Activated CD4-positive, alpha-beta T cell treated with anti-CD3 and anti-CD28 coated beads for 24 hours (primary cell): ENCODE measurements around the gene ATP13A4.

Source experiments
- DNase-seq, 2 donors: peaks; one replicate each; pipeline ENCODE4 v3.0.0-alpha.2; 2020; ENCODE audit warnings: low read depth in 2 of 2

The ATP13A4 gene

GRCh38 chr3:193554811-193555210 is at the start of gene ATP13A4:
TSS of gene ATP13A4 (minus strand) at chr3:193554895. CDS start at chr3:193554799, 96 bp downstream.
- no peak for DNase-seq

- no peak for DNase-seq
Observed at GRCh38 chr3:193599393-193599792, 44.7 kb upstream of the ATP13A4 start.

- DNase-seq, result no peak
Observed at GRCh38 chr3:193598202-193598601, 43.5 kb upstream of the ATP13A4 start.

- DNase-seq, result no peak
Observed at GRCh38 chr3:193595939-193596487, 41.3 kb upstream of the ATP13A4 start.

- DNase-seq, result no peak
Observed at GRCh38 chr3:193594946-193595689, 40.4 kb upstream of the ATP13A4 start.

- DNase-seq, result peak; percentile 13 to 31
Observed at GRCh38 chr3:193593668-193594030, 39.0 kb upstream of the ATP13A4 start.

- peak; percentile 84 to 88 for DNase-seq
Observed at GRCh38 chr3:193592841-193593667, 38.4 kb upstream of the ATP13A4 start, which contains the start of gene OPA1. TSS of gene OPA1 (plus strand) at chr3:193593208. CDS start at chr3:193593378, 170 bp downstream.

- DNase-seq, result no peak
Observed at GRCh38 chr3:193590088-193590856, 35.6 kb upstream of the ATP13A4 start.

GRCh38 chr3:193589616-193590015 is 34.9 kb upstream of the ATP13A4 start:
- DNase-seq, result no peak

GRCh38 chr3:193589129-193589528 is 34.4 kb upstream of the ATP13A4 start:
- DNase-seq, result no peak

GRCh38 chr3:193586526-193586925 is 31.8 kb upstream of the ATP13A4 start:
- no peak for DNase-seq

GRCh38 chr3:193585530-193585929 is 30.8 kb upstream of the ATP13A4 start:
- DNase-seq, result no peak

GRCh38 chr3:193574488-193575070 is 19.9 kb upstream of the ATP13A4 start:
- DNase-seq, result no peak

- no peak for DNase-seq
Observed at GRCh38 chr3:193573403-193574191, 18.9 kb upstream of the ATP13A4 start.

GRCh38 chr3:193572426-193572908 is 17.8 kb upstream of the ATP13A4 start:
- peak; percentile 10 to 44 for DNase-seq

- DNase-seq, result no peak
Observed at GRCh38 chr3:193569119-193569518, 14.4 kb upstream of the ATP13A4 start.

GRCh38 chr3:193564012-193564411 is 9.3 kb upstream of the ATP13A4 start:
- DNase-seq, result no peak

GRCh38 chr3:193563426-193563825 is 8.7 kb upstream of the ATP13A4 start:
- no peak for DNase-seq

GRCh38 chr3:193560870-193561269 is 6.2 kb upstream of the ATP13A4 start:
- DNase-seq, result no peak

GRCh38 chr3:193560091-193560490 is 5.4 kb upstream of the ATP13A4 start:
- no peak for DNase-seq
